ENCODE results near the gene CRADD.
"Not testable (repeated sequence)": the region's sequence is repeated elsewhere in the genome, so short reads cannot be mapped to it uniquely, and the experiment has no call there.

The CRADD gene

DNA sequence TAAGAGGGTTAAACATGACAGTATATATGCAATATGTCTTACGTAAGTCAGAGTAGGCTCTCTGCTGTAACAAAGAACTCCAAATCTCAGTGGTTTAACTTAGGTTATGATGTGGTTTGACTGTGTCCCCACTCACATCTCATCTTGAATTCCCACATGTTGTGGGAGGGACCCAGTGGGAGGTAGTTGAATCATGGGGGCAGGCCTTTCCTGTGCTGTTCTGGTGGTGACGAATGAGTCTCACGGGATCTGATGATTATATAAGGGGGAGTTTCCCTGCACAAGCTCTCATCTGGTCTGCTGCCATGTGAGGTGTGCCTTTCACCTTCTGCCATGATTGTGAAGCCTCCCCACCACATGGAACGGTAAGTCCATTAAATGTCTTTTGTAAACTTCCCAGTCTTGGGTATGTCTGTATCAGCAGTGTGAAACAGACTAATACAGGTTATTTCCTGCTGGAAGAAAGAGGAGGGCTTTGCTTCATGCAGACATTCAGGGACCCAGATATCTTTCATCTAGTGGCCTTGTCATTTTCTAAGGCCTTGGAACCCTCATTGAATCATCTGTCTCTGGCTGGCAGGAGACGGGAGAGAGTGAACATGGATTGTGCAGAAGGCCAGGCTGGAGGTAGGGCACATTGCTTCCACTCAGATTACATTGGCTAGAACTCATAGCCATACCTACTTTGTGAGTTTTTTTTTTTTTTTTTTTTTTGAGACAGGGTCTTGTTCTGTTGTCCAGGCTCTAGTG, 96.1 kb downstream of the CRADD start:
- no peak for DNase-seq (ENCODE audit: low read depth)
- TF ChIP-seq, protein P1, sequence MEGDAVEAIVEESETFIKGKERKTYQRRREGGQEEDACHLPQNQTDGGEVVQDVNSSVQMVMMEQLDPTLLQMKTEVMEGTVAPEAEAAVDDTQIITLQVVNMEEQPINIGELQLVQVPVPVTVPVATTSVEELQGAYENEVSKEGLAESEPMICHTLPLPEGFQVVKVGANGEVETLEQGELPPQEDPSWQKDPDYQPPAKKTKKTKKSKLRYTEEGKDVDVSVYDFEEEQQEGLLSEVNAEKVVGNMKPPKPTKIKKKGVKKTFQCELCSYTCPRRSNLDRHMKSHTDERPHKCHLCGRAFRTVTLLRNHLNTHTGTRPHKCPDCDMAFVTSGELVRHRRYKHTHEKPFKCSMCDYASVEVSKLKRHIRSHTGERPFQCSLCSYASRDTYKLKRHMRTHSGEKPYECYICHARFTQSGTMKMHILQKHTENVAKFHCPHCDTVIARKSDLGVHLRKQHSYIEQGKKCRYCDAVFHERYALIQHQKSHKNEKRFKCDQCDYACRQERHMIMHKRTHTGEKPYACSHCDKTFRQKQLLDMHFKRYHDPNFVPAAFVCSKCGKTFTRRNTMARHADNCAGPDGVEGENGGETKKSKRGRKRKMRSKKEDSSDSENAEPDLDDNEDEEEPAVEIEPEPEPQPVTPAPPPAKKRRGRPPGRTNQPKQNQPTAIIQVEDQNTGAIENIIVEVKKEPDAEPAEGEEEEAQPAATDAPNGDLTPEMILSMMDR (conservative IDR thresholded peaks at IDR 0.05; ENCODE audit: low read depth, low read length): no peak
- H3K4me3 ChIP-seq (ENCODE audit: low read length): no peak overlapping the region

DNA sequence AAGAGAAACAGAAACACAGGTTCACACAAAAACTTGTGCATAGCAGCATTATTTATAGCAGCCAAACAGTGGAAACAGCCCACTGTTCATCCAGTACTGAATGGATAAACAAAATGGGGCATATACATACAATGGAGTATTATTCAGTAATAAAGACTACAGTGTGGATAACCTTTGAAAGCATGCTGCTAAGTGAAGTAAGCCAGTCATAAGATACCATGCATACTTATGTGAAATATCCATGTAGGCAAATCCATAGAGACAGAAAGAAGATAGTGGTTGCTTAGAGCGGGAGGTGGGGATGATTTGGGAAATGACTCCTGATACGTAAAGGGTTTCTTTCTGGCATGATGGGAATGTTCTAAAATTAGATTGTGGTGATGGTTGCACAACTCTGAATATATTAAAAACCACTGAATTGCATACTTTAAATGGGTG, 99.4 kb downstream of the CRADD start:
- DNase-seq (ENCODE audit: low read depth): no peak
- TF ChIP-seq, protein P1 (conservative IDR thresholded peaks at IDR 0.05; ENCODE audit: low read depth, low read length): no peak
- H3K4me3 ChIP-seq (ENCODE audit: low read length): no peak overlapping the region

DNA sequence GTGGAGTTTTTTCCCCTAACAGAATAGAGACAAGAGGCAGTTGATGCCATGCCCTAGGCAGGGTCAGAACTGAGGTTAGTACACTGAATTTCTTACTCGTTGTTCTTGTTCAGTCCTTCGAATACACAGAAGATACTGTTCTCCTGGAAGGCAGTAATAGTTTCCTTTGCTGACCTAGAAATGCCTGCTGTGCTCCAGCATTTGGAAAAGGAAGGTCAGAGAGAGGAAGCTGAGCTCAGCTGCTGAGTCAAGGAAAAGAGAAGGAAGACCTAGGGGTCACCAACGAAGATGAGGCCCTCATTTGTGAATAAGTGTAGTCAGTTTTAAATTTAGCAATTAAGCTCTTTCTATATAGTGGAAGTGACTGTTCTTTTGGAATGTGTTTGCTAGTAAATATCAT, 100.1 kb downstream of the CRADD start:
- TF ChIP-seq, protein P1 (conservative IDR thresholded peaks at IDR 0.05; ENCODE audit: low read depth, low read length): no peak
- DNase-seq (ENCODE audit: low read depth): no peak
- H3K4me3 ChIP-seq (ENCODE audit: low read length): no peak overlapping the region

DNA sequence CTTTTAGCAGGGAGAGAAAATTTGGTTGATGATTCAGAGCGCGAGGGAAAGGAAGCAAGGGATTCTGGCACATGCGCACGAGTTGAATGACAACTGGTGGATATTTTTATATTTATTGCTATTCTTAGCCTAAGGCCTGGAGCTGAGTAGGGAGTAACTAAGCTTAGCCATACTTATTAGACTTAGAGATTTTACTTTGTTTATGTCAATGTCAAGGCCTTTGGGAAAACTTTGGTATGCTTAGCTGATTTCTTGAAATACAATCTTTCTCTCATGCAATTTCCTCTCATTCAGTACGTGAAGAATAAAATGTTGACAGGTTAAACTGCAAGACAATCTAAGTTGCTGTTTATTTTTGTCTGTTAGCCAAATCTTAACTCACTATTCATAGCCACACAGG, 101.1 kb downstream of the CRADD start:
- no peak overlapping the region for H3K4me3 ChIP-seq (ENCODE audit: low read length)
- no peak for DNase-seq (ENCODE audit: low read depth)
- TF ChIP-seq, protein P1 (conservative IDR thresholded peaks at IDR 0.05; ENCODE audit: low read depth, low read length): no peak

DNA sequence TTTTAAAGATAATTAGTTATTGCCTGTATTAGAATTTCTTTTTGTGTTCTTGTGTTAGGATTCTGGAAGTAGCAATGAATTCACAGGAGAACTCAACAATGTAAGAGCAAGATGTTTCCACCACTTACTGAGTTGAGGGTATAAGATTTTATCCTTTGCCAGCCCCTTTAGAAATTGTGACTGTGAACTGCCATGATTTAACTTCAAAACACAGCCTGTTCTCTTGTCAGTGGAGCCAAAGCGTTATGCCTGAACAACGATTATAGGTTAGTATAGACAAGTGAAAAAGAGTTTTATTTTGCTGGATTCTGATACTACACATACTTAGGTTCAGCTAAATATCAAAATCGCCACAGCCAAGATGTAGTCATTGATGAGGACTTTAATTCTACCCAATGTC, 101.6 kb downstream of the CRADD start:
- no peak overlapping the region for H3K4me3 ChIP-seq (ENCODE audit: low read length)
- no peak for DNase-seq (ENCODE audit: low read depth)
- TF ChIP-seq, protein P1 (conservative IDR thresholded peaks at IDR 0.05; ENCODE audit: low read depth, low read length): no peak

DNA sequence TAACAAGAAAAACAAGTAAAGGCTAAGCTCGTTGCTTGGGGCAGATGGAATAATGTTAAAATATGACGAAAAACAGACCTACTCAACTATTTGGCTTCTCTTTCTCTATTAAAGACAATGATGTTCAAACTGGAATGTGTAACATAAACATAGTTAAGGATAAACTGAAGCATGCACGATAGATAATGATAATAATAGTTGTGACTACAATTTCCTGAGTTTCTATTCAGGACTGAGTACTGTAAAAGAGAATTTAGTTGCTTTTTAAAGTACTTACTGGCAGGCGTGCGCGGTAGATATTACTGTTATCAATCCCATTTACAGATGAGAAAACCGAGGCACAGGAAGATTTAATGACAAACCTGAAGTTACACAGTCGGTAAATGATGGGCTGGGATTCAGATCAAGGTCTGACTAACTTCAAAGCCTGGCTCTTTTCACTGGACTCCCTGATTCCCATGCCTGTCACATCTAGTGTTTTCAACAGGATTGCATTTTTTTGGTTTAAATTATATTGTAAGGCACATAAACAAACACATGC, 103.0 kb downstream of the CRADD start:
- TF ChIP-seq, protein P1 (conservative IDR thresholded peaks at IDR 0.05; ENCODE audit: low read depth, low read length): no peak
- no peak overlapping the region for H3K4me3 ChIP-seq (ENCODE audit: low read length)
- DNase-seq (ENCODE audit: low read depth): no peak

DNA sequence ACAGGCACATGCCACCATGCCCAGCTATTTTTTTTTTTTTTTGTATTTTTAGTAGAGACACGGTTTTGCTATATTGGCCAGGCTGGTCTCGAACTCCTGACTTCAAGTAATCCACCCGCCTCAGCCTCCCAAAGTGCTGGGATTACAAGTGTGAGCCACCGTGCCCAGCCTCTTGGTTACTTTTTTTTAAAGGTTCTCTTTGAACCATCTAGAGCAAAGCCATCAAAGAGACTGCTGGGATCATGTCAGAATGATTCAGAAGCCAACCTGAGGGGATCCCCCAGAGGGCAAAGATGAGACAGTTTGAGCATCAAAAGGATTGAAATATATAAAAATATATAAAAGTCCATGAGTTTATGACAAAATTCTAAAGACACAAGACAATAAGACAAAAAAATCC, 103.7 kb downstream of the CRADD start:
- not testable (repeated sequence) for H3K4me3 ChIP-seq (ENCODE audit: low read length); DNase-seq (ENCODE audit: low read depth)

DNA sequence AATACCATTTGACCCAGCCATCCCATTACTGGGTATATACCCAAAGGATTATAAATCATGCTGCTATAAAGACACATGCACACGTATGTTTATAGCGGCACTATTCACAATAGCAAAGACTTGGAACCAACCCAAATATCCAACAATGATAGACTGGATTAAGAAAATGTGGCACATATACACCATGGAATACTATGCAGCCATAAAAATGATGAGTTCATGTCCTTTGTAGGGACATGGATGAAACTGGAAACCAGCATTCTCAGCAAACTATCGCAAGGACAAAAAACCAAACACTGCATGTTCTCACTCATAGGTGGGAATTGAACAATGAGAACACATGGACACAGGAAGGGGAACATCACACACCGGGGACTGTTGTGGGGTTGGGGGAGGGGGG, 104.8 kb downstream of the CRADD start:
- not testable (repeated sequence) for DNase-seq (ENCODE audit: low read depth); H3K4me3 ChIP-seq (ENCODE audit: low read length)
